ENCODE results near the gene MGLL.

The MGLL gene

DNA sequence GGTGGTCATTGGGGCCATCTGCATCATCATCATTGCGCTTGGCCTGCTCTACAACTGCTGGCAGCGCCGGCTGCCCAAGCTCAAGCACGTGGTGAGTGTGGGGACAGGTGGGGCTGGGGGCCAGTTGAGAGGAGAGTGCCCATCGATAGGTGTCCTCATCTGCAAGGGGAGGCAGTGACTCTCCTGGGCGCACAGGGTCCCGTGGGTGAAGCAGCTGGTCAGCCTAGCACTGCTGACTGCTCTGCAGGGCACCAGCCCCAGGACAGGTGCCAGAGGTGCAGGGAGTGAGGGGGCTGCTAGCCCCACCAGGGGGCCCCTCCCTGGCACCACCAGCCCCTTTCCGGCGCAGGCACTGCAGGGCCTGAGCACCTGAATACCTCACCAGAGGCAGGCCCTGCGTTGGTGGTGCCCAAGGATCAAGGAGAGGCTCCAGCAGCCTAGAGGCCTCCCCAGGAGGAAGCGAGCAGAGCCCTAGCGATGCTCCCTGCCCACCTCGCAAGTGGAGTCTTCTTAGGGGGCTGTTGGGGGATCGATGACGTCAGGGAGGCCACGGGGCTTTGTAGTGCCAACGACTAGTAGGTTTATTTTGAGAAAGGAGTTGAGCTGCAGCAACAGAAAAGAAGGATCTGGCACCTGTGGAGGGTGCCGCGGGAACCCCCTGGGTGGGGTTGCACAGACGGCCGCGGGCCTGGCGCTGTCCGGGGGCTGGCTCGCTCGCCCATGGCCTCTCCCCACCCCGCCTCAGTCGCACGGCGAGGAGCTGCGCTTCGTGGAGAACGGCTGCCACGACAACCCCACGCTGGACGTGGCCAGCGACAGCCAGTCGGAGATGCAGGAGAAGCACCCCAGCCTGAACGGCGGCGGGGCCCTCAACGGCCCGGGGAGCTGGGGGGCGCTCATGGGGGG lies 150.5 kb downstream of the MGLL start:
- peak overlapping the region; percentile 98 for H3K9ac ChIP-seq (ENCODE audit: low read depth, low read length)
- no peaks in the 10 kb centered on the region for H3K27me3 ChIP-seq (ENCODE audit: insufficient read depth, low read length, poor library complexity)
- H3K4me1 ChIP-seq (ENCODE audit: insufficient read depth, low read length) = peaks cover 24% of the 10 kb centered on the region
- H3K9me3 ChIP-seq (ENCODE audit: insufficient read depth, low read length, severe bottlenecking) = no peaks in the 10 kb centered on the region
- peak overlapping the region; percentile 83 for H2AFZ ChIP-seq (ENCODE audit: low read depth, low read length)
- TF ChIP-seq EZH2 (IDR thresholded peaks at IDR 0.05; ENCODE audit: borderline replicate concordance, low read depth, low read length, severe bottlenecking) = no peak
- TF ChIP-seq, protein P1, sequence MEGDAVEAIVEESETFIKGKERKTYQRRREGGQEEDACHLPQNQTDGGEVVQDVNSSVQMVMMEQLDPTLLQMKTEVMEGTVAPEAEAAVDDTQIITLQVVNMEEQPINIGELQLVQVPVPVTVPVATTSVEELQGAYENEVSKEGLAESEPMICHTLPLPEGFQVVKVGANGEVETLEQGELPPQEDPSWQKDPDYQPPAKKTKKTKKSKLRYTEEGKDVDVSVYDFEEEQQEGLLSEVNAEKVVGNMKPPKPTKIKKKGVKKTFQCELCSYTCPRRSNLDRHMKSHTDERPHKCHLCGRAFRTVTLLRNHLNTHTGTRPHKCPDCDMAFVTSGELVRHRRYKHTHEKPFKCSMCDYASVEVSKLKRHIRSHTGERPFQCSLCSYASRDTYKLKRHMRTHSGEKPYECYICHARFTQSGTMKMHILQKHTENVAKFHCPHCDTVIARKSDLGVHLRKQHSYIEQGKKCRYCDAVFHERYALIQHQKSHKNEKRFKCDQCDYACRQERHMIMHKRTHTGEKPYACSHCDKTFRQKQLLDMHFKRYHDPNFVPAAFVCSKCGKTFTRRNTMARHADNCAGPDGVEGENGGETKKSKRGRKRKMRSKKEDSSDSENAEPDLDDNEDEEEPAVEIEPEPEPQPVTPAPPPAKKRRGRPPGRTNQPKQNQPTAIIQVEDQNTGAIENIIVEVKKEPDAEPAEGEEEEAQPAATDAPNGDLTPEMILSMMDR (IDR thresholded peaks at IDR 0.05; ENCODE audit: borderline replicate concordance, extremely low read depth, low read length, poor library complexity, severe bottlenecking) = no peak
- peak; percentile 41 for ATAC-seq (ENCODE audit: insufficient read depth, low read depth)
- peak; percentile 64 for DNase-seq
- H3K4me2 ChIP-seq (ENCODE audit: insufficient read depth, low read length) = peak overlapping the region; percentile 81
- peaks cover 3% of the 10 kb centered on the region for H4K20me1 ChIP-seq (ENCODE audit: insufficient read depth, low read length)
- H3K79me2 ChIP-seq (ENCODE audit: insufficient read depth, low read length) = peaks cover 17% of the 10 kb centered on the region
- H3K27ac ChIP-seq (ENCODE audit: low read length) = peak overlapping the region; percentile 77
- peak overlapping the region; percentile 79 to 88 for H3K4me3 ChIP-seq (ENCODE audit: low read depth in 1 of 2, low read length in 2 of 2)
- H3K36me3 ChIP-seq (ENCODE audit: insufficient read depth, low read length) = peaks cover 18% of the 10 kb centered on the region; the same call in 1 of the 2 replicates

DNA sequence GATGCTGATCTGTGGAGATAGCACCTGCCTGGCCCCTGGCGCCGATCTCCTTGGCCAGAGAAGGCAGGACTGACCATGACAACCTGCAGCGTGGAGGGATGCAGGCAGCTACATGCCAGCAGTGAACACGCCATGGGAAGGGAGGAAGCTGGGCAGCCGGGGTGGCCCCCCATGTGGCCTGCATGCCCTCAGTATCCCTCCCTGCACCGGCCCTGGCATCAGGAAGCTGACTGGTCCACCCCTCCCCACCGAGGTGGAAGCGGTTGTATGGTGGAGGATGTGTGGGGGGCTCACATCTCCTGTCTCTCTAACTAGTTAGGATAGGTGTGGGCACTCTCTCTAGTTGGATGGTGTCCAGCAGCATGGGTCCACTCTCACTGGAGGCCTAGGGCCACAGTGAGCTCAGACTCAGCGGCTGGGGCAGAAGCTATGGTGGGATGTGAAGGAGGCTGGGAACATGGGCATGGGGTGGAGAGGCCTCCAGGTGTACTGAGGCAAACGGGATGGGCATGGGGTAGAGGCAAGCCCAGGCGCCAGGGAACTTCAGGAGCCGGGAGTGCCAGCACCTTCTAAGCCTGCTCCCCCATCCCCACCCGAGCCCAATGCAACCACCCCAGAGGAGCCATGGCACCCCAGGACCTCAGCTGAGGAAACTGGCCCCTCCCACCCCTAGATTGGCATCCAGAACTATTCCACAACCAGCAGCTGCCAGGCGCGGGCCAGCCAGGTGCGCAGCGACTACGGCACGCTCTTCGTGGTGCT lies 151.4 kb downstream of the MGLL start:
- no peak for TF ChIP-seq EZH2 (IDR thresholded peaks at IDR 0.05; ENCODE audit: borderline replicate concordance, low read depth, low read length, severe bottlenecking)
- TF ChIP-seq, protein P1 (IDR thresholded peaks at IDR 0.05; ENCODE audit: borderline replicate concordance, extremely low read depth, low read length, poor library complexity, severe bottlenecking) = no peak
- Histone ChIP-seq H2AFZ (ENCODE audit: low read depth, low read length) (no peak overlapping the region), H3K79me2 (ENCODE audit: insufficient read depth, low read length) (peaks cover 17% of the 10 kb centered on the region), H3K4me1 (ENCODE audit: insufficient read depth, low read length) (peaks cover 24% of the 10 kb centered on the region), H3K9me3 (ENCODE audit: insufficient read depth, low read length, severe bottlenecking) (no peaks in the 10 kb centered on the region), H3K36me3 (ENCODE audit: insufficient read depth, low read length) (peaks cover 10% of the 10 kb centered on the region; the same call in 1 of the 2 replicates), H3K27ac (ENCODE audit: low read length) (peak overlapping the region; percentile 77), H3K4me3 (ENCODE audit: low read depth in 1 of 2, low read length in 2 of 2) (peak overlapping the region in 1 of 2 experiments; percentile 88; a peak in 2 of 4 replicates), H3K9ac (ENCODE audit: low read depth, low read length) (peak overlapping the region; percentile 98), H3K4me2 (ENCODE audit: insufficient read depth, low read length) (peak overlapping the region; percentile 81), H4K20me1 (ENCODE audit: insufficient read depth, low read length) (peaks cover 3% of the 10 kb centered on the region), H3K27me3 (ENCODE audit: insufficient read depth, low read length, poor library complexity) (no peaks in the 10 kb centered on the region)
- DNase-seq (no peak), ATAC-seq (ENCODE audit: insufficient read depth, low read depth) (no peak)

- Histone ChIP-seq H3K79me2 (ENCODE audit: insufficient read depth, low read length) (peaks cover 17% of the 10 kb centered on the region), H3K9ac (ENCODE audit: low read depth, low read length) (no peak overlapping the region), H3K4me1 (ENCODE audit: insufficient read depth, low read length) (peaks cover 24% of the 10 kb centered on the region), H4K20me1 (ENCODE audit: insufficient read depth, low read length) (peaks cover 3% of the 10 kb centered on the region; the same call in 1 of the 2 replicates), H3K27ac (ENCODE audit: low read length) (no peak overlapping the region), H3K4me2 (ENCODE audit: insufficient read depth, low read length) (no peak overlapping the region), H3K36me3 (ENCODE audit: insufficient read depth, low read length) (peaks cover 4% of the 10 kb centered on the region; the same call in 1 of the 2 replicates), H3K4me3 (ENCODE audit: low read depth in 1 of 2, low read length in 2 of 2) (no peak overlapping the region), H3K27me3 (ENCODE audit: insufficient read depth, low read length, poor library complexity) (no peaks in the 10 kb centered on the region), H2AFZ (ENCODE audit: low read depth, low read length) (no peak overlapping the region), H3K9me3 (ENCODE audit: insufficient read depth, low read length, severe bottlenecking) (no peaks in the 10 kb centered on the region)
- TF ChIP-seq, protein P1 (IDR thresholded peaks at IDR 0.05; ENCODE audit: borderline replicate concordance, extremely low read depth, low read length, poor library complexity, severe bottlenecking) = no peak
- TF ChIP-seq EZH2 (IDR thresholded peaks at IDR 0.05; ENCODE audit: borderline replicate concordance, low read depth, low read length, severe bottlenecking) = no peak
- ATAC-seq (ENCODE audit: insufficient read depth, low read depth) = no peak
- no peak for DNase-seq
Measured at GRCh38 chr3:127670229-127670559, 152.1 kb downstream of the MGLL start.
